Omental fat pad (tissue), 4 donors: ENCODE measurements around the gene GRK1. TPM values are rescaled to one million over a fixed set of nuclear protein-coding genes. Genes with fewer than 3 reads are reported as not detected.

Experiments used
- ATAC-seq: fragments of 150-250 bp; one replicate; pipeline ENCODE4 v1.9.1; 2016; ENCODE audit warnings: mild to moderate bottlenecking, moderate library complexity; ENCODE audit not compliant: low FRiP score
- DNase-seq: peaks from one replicate; pipeline ENCODE4 v3.0.0-alpha.2; 2019; ENCODE audit warnings: low spot score
- CTCF ChIP-seq, 3 donors: fragments of 450-650 bp; IDR thresholded peaks; one replicate each; pipeline ENCODE4 v1.5.1; 2016 to 2017; ENCODE audit warnings: antibody characterized with exemption in 3 of 3, mild to moderate bottlenecking in 3 of 3, moderate library complexity in 2 of 3
- total RNA-seq, 4 donors: library from RNA; depleted of rRNA; stranded (reverse); fragments of >200 nt; gene quantifications; one replicate each; pipeline ENCODE4 v1.1.0, GENCODE V29; 2016

The GRK1 gene
- total RNA-seq, 4 donors from 2014 or later: not detected

DNA sequence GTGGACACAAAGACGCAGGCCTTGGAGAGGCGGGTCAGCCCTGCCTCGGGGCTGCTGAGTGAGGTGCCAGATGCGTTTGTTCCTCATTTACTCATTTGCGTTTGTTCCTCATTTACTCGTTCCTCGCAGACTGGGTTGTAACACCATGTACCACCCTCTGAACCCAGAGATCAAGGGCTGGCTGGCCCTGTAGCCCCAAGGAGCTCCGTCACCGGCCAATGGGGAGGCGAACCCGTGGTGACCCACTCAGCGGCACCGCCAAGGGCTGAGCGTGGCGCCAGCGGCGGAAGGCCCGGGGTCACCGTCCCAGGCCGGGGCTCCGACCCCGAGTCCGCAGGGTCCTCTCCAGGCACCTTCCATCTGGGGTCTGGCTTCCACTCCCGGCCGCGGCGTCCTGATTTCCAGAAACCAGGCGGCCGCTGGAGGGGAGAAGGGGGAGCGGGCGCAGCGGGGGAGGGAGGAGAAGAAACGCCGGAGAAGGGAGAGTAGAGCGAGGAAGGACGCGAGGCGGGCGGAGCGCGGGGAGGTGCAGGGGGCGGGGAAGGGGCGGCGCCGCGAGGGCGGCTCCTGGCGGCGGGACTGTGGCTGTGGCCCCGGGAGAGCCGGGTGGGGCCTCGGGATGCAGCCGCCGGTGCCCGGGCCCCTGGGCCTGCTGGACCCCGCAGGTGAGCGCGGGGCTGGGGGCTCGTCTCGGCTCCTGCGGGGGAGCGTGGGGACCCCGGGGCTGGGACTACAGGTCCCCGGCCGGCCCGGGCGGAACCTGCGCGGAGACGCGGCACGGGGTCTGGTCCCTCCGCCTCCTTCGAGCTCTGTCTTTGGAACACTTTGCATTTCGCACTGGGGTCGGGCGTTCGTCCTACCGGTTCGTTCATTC lies 91.9 kb downstream of the GRK1 start, which contains the start of gene TMEM255B:
Gene TMEM255B, plus strand, starts transcription at position 576 of the 874 bp plus-strand sequence. Its CDS starts 44 bp downstream, at position 620.
- DNase-seq (peak; percentile 54), ATAC-seq (peak; percentile 96)
- no peak for TF ChIP-seq CTCF (IDR thresholded peaks at IDR 0.05)

- TF ChIP-seq CTCF (IDR thresholded peaks at IDR 0.05): no peak
- ATAC-seq: peak; percentile 26
- no peak for DNase-seq
These were observed 92.6 kb downstream of the GRK1 start for GRCh38 chr13:113759525-113760137.

DNA sequence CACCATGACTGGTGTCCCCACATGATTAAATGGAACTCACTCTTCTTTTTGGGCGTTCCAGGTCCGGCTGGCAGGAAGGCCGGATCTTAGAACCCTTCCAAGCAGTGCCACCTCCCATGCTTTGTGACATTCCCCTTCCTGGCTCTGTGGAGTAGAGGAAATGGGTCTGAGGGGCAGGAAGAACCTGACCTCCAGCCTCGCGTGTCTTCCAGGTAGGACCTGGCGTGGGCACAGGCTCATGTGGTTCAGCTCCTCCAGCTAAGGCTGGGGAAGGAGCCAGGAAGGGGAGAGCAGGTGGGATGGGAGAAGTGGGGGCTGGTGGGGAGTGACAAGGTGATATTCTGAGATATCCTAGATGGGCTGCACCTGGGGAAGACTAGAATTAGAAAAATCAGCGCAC lies 94.1 kb downstream of the GRK1 start:
- ATAC-seq (no peak), DNase-seq (no peak)
- no peak for TF ChIP-seq CTCF (IDR thresholded peaks at IDR 0.05)

GRCh38 chr13:113762075-113762474 lies 95.1 kb downstream of the GRK1 start:
- no peak for ATAC-seq

DNA sequence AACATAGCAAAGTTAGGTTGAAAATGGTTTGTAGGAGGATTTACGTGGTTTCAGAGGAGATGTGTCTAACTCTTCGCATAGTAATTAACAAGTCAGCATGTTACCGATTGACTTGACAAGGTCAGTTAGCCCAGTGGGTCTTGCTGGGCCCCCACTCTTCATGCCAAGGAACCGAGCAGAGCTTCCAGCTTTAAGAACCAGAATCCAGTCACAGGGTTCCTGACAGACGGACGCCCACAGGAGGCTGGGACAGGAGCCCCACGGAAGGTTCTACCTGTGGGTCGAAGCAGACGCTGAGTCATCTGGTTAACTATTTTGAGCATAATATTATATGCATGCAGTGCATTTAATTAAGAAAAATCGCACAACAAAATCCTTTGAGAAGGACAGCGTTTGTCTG lies 95.5 kb downstream of the GRK1 start:
- no peak for ATAC-seq
- no peak for DNase-seq
- TF ChIP-seq CTCF (IDR thresholded peaks at IDR 0.05): no peak

More at GRCh38 chr13:113762075-113762474, 95.1 kb downstream of the GRK1 start:
- no peak for TF ChIP-seq CTCF (IDR thresholded peaks at IDR 0.05)
- no peak for DNase-seq

DNA sequence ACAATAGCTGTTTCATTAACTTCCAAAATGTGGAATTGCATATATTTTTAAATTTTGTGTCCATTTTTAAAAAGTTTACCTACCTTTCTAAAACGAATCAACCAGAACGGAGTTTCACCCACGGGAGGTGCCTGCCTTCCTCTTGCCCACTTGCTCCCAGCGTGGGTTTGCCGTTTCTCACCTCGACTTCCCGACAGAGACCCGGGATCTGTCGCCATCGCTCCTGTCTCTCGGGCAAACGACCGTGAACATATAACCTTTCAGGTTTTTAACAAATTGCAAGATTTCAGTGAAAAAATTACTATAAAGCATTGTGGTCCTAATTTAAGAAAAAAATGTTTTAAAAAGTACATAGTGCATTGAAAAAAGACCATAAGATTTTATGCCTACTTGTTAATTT lies 96.2 kb downstream of the GRK1 start:
- no peak for DNase-seq
- TF ChIP-seq CTCF (IDR thresholded peaks at IDR 0.05): no peak
- ATAC-seq: no peak
